GM10266 (cell line): ENCODE results near the gene ZGPAT.
"Not testable (repeated sequence)": the region's sequence is repeated elsewhere in the genome, so short reads cannot be mapped to it uniquely, and the experiment has no call there.

Experiments used
- DNase-seq: peaks from one replicate; pipeline ENCODE4 v3.0.0; 2012; ENCODE audit errors: extremely low spot score
- TF ChIP-seq, protein P1 (sequence below): IDR thresholded peaks from 2 replicates; pipeline ENCODE4 v1.5.1; 2012; ENCODE audit warnings: mild to moderate bottlenecking, low read depth; ENCODE audit not compliant: control insufficient read depth, insufficient read depth; ENCODE audit errors: missing control alignments

Gene ZGPAT

DNA sequence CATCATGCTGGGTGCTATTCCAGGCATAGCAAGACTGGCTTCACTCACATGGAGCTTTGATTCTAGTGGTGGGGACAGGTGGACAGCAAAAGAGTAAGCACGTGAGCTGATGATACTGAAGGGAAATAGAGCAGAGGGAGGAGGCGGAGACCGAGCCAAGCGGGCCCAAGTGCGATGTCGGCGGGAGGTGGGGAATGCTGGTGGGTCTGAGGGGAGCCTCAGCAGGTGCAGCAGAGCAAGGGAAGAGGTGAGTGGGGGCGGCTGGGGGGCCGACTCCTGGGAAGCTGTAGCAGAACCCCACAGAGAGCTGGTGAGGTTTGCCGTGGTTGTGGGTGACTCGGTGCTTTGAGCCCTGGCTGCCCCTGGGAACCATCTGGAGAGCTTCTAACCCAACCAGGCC is 39.5 kb upstream of the ZGPAT start:
- DNase-seq: no peak
- TF ChIP-seq, protein P1, sequence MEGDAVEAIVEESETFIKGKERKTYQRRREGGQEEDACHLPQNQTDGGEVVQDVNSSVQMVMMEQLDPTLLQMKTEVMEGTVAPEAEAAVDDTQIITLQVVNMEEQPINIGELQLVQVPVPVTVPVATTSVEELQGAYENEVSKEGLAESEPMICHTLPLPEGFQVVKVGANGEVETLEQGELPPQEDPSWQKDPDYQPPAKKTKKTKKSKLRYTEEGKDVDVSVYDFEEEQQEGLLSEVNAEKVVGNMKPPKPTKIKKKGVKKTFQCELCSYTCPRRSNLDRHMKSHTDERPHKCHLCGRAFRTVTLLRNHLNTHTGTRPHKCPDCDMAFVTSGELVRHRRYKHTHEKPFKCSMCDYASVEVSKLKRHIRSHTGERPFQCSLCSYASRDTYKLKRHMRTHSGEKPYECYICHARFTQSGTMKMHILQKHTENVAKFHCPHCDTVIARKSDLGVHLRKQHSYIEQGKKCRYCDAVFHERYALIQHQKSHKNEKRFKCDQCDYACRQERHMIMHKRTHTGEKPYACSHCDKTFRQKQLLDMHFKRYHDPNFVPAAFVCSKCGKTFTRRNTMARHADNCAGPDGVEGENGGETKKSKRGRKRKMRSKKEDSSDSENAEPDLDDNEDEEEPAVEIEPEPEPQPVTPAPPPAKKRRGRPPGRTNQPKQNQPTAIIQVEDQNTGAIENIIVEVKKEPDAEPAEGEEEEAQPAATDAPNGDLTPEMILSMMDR: no peak

DNA sequence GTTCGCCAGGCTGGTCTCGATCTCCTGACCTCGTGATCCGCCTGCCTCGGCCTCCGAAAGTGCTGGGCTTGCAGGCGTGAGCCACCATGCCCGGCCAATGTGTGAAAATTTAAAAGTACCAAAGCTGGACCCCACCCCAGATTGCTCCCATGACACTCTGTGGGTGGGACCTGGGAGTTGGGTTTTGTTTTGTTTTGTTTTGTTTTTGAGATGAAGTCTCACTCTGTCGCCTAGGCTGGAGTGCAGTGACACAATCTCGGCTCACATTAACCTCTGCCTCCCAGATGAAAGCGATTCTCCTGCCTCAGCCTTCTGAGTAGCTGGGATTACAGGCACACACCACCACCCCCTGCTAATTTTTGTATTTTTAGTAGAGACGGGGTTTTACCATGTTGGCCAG is 36.1 kb upstream of the ZGPAT start:
- not testable (repeated sequence) for DNase-seq

DNA sequence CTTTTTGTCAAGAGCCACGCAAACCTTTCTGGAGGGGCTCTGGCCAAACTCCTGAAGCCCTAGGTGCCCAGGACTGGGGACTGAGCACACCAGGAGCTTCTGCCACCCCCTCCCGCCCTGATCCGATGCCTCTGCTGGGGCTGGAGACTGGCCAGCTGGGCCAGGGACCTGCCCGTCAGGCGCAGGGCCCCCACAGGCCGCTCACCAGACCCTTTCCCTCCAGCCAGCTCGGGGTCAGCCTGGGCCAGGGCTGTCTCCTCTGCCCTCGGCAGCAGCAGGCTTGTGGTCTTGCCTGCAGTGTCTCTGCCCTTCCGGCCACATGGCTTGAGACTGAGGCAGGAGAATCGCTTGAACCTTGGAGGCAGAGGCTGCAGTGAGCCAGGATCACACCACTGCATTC is 35.2 kb upstream of the ZGPAT start:
- DNase-seq: no peak
- TF ChIP-seq, protein P1: no peak

DNA sequence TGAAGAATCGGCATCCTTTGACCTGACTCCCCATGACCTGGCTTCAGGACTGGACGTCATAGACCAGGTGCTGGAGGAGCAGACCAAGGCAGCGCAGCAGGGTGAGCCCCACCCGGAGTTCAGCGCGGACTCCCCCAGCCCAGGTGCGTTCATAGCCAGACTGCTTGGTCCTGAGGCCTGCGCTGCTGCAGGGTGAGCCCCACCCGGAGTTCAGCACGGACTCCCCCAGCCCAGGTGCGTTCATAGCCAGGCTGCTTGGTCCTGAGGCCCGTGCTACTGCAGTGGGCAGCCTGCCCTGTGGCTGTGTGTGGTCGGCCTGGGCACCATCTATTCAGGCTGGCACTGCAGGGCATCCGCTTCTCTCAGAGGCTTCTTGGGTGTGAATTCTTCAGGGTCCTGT is 33.9 kb upstream of the ZGPAT start:
- TF ChIP-seq, protein P1: no peak
- no peak for DNase-seq

DNA sequence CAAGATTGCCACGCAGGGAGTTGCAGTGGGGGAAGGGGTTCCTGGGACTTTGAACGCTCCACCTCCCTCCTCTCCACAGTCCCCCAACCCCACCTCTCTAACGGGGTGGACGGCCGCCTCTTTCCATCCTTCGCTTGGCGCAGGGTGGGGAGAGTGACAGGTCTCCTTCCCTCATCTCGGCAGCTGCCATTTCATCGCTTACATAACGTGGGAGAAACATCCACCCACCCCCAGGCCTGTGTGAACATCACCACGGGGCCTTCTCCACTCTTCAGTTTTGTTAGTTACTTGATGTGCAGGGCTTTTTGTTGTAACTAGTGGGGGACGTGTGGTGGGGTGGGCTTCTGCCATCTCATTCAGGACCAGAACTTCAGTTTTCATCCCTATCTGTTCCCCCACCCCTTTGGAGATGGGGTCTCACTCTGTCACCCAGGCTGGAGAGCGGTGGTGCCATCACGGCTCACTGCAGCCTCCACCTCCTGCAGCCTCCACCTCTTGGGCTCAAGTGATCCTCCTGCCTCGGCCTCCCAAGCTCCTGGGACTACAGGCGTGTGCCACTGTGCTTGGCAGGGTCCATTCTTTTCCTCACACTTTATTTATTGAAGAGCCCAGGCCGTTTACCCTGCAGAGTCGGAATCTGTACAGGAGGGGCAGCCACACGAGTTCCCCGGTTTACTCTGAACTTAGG is 32.0 kb upstream of the ZGPAT start:
- TF ChIP-seq, protein P1: no peak
- no peak for DNase-seq

DNA sequence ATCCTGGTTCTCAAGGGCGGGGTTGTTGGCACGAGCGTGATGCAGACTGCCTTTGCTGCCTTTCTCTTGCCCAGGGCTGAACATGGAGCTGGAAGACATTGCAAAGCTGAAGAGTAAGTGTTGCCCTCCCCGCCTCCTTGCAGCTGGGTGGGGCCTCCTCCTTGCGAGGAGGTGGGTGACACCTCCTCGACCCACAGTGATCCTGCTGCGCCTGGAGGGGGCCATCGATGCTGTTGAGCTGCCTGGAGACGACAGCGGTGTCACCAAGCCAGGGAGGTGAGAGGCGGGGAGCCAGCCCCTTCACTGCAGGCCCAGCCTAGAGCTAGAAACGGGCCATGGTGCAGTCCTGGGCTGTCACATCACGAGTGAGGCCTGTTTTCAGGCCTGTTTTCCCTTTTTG is 29.8 kb upstream of the ZGPAT start:
- TF ChIP-seq, protein P1: no peak
- no peak for DNase-seq

DNA sequence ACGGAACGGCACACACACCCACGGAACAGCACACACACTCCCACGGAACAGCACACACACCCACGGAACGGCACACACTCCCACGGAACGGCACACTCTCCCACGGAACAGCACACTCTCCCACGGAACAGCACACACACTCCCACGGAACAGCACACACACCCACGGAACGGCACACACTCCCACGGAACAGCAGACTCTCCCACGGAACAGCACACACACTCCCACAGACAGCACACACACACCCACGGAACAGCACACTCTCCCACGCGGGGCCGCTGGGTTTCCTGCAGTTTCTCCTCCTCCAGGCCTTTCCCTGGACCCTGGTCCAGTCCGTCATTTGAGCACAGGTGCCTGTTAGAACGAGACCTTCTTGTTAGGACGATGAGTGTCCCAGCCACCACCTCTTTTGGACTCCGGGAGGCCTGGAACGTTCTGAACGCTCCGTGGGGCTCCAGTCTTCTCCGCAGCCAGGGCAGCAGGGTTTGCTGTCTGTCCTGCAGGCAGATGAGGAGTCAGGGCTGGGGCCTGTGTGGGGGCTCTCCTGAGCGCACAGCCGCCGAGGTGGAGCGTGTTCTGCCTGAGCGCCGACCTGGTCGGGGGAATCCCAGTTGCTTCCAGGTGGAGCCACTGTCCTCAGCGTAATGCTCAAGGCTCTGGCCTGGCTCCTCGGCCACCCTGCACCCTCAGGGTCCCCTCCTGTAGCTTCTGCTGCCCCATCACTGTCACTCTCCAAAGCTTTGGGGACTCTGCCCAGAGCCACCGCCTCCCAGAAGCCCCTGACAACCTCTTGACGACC is 29.0 kb upstream of the ZGPAT start:
- DNase-seq: no peak
- TF ChIP-seq, protein P1: no peak
